Measurements from ENCODE around the gene UBE2M. TPM values are rescaled to one million over a fixed set of nuclear protein-coding genes. Genes with fewer than 3 reads are reported as not detected.

The UBE2M gene
- polyA plus RNA-seq, 1 donor from 2014 or later = 138 TPM

GRCh38 chr19:58550362-58551122 lies 7.9 kb downstream of the UBE2M start:
- no peaks in the 10 kb centered on the region for H3K27me3 ChIP-seq (ENCODE audit: insufficient read depth, low read depth, low read length)
- H3K9ac ChIP-seq (ENCODE audit: low read length) = no peak overlapping the region
- H4K20me1 ChIP-seq (ENCODE audit: insufficient read depth) = peaks cover 30% of the 10 kb centered on the region
- no peak overlapping the region for H3K27ac ChIP-seq (ENCODE audit: low read length)
- no peaks in the 10 kb centered on the region for H3K9me3 ChIP-seq (ENCODE audit: low read length)
- H3K79me2 ChIP-seq (replicated peaks; ENCODE audit: insufficient read depth, low read length) = peaks cover 25% of the 10 kb centered on the region
- TF ChIP-seq EP300 (conservative IDR thresholded peaks at IDR 0.05; ENCODE audit: poor library complexity, severe bottlenecking) (no peak), POLR2AphosphoS5 (IDR thresholded peaks at IDR 0.05) (no peak), REST (IDR thresholded peaks at IDR 0.05; ENCODE audit: borderline replicate concordance) (no peak), EZH2 (IDR thresholded peaks at IDR 0.05; ENCODE audit: borderline replicate concordance, insufficient read depth, low read length, poor library complexity, severe bottlenecking) (no peak), TAF1 (IDR thresholded peaks at IDR 0.05; ENCODE audit: low read depth) (no peak), MXI1 (conservative IDR thresholded peaks at IDR 0.05; ENCODE audit: poor library complexity, severe bottlenecking) (no peak), CTCF (IDR thresholded peaks at IDR 0.05; ENCODE audit: poor library complexity, severe bottlenecking) (no peak), SMC3 (conservative IDR thresholded peaks at IDR 0.05; ENCODE audit: poor library complexity) (no peak), RAD21 (conservative IDR thresholded peaks at IDR 0.05) (no peak)
- peaks cover 3% of the 10 kb centered on the region for H3K36me3 ChIP-seq (ENCODE audit: insufficient read depth, low read length)
- H3K4me3 ChIP-seq (ENCODE audit: low read length) = no peak overlapping the region
- H3F3A ChIP-seq (ENCODE audit: insufficient read depth, low read length, poor library complexity, severe bottlenecking) = peaks cover 9% of the 10 kb centered on the region
- no peak overlapping the region for H3K4me2 ChIP-seq (ENCODE audit: low read length)
- no peaks in the 10 kb centered on the region for H3K9me2 ChIP-seq (ENCODE audit: insufficient read depth, low read length)
- H2AFZ ChIP-seq (ENCODE audit: low read depth, low read length) = no peak overlapping the region

GRCh38 chr19:58549664-58550361 lies 8.6 kb downstream of the UBE2M start:
- TF ChIP-seq SMC3 (conservative IDR thresholded peaks at IDR 0.05; ENCODE audit: poor library complexity) = no peak
- TF ChIP-seq REST (IDR thresholded peaks at IDR 0.05; ENCODE audit: borderline replicate concordance) = no peak
- no peak for TF ChIP-seq TAF1 (IDR thresholded peaks at IDR 0.05; ENCODE audit: low read depth)
- no peak for TF ChIP-seq MXI1 (conservative IDR thresholded peaks at IDR 0.05; ENCODE audit: poor library complexity, severe bottlenecking)
- no peak for TF ChIP-seq EZH2 (IDR thresholded peaks at IDR 0.05; ENCODE audit: borderline replicate concordance, insufficient read depth, low read length, poor library complexity, severe bottlenecking)
- no peak for TF ChIP-seq RAD21 (conservative IDR thresholded peaks at IDR 0.05)
- TF ChIP-seq EP300 (conservative IDR thresholded peaks at IDR 0.05; ENCODE audit: poor library complexity, severe bottlenecking) = no peak
- TF ChIP-seq CTCF (IDR thresholded peaks at IDR 0.05; ENCODE audit: poor library complexity, severe bottlenecking) = no peak
- TF ChIP-seq POLR2AphosphoS5 (IDR thresholded peaks at IDR 0.05) = no peak
- peaks cover 37% of the 10 kb centered on the region for H4K20me1 ChIP-seq (ENCODE audit: insufficient read depth)
- no peaks in the 10 kb centered on the region for H3K9me3 ChIP-seq (ENCODE audit: low read length)
- peaks cover 3% of the 10 kb centered on the region for H3K36me3 ChIP-seq (ENCODE audit: insufficient read depth, low read length)
- H3K4me3 ChIP-seq (ENCODE audit: low read length) = no peak overlapping the region
- no peak overlapping the region for H3K27ac ChIP-seq (ENCODE audit: low read length)
- H3K9me2 ChIP-seq (ENCODE audit: insufficient read depth, low read length) = no peaks in the 10 kb centered on the region
- H3K27me3 ChIP-seq (ENCODE audit: insufficient read depth, low read depth, low read length) = no peaks in the 10 kb centered on the region
- H3K4me2 ChIP-seq (ENCODE audit: low read length) = no peak overlapping the region
- H2AFZ ChIP-seq (ENCODE audit: low read depth, low read length) = no peak overlapping the region
- H3K9ac ChIP-seq (ENCODE audit: low read length) = no peak overlapping the region
- peaks cover 32% of the 10 kb centered on the region for H3K79me2 ChIP-seq (replicated peaks; ENCODE audit: insufficient read depth, low read length)
- peaks cover 9% of the 10 kb centered on the region for H3F3A ChIP-seq (ENCODE audit: insufficient read depth, low read length, poor library complexity, severe bottlenecking)

Measured in neural cell (in vitro differentiated cells).